GM06990 (cell line): ENCODE results near the gene GLDC.

Experiments used
- DNase-seq: peaks from one replicate; pipeline ENCODE4 v3.0.0-alpha.2; 2011; ENCODE audit not compliant: insufficient read length; ENCODE audit errors: extremely low read depth
- H3K27me3 ChIP-seq: replicated peaks from 2 replicates; pipeline ENCODE4 v1.6.0; 2011; ENCODE audit warnings: low read length; ENCODE audit not compliant: control insufficient read depth, insufficient read depth
- H3K36me3 ChIP-seq: 2 replicates; pipeline ENCODE4 v1.5.1; 2011; ENCODE audit warnings: low read length; ENCODE audit not compliant: control insufficient read depth, insufficient read depth
- H3K4me3 ChIP-seq: replicated peaks from 2 replicates; pipeline ENCODE4 v1.5.1; 2011; ENCODE audit warnings: low read depth, mild to moderate bottlenecking, control low read depth, low read length
- TF ChIP-seq, protein P1 (sequence below): IDR thresholded peaks from 2 replicates; pipeline ENCODE4 v1.5.1; 2011; ENCODE audit warnings: low read length, control low read depth, mild to moderate bottlenecking, inconsistent platforms; ENCODE audit not compliant: insufficient read depth, poor library complexity, severe bottlenecking

GLDC gene

DNA sequence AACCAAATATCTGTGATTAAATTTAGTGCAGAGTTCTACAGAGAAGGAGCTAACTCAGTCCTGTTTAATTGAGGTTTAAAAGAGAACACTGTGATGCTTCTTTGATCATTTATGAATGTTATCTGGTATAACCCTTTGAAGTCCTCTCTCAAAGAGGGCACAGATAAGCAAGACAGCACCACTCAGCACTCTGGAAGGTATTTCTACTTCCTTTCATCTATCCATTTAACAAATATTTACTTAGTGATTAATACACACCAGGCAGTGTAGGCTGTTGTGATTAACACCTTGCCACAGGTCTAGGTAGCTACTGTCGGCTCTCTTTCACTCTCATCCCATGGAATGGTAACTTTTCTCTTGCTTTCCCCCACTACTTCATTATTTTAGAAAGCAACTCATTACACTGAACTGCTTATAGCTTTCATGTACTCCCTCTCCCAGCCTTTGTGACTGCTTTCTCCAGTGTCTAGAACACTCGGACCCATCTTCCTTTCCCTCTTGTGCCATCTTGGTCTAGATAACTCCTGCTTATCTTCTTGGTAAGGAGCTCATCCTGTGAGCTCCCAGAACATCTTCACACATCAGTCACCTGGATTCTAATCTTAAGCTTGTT lies 54.7 kb downstream of the GLDC start:
- Histone ChIP-seq H3K27me3 (no peaks in the 10 kb centered on the region), H3K36me3 (peaks cover 4% of the 10 kb centered on the region), H3K4me3 (no peak overlapping the region)
- TF ChIP-seq, protein P1, sequence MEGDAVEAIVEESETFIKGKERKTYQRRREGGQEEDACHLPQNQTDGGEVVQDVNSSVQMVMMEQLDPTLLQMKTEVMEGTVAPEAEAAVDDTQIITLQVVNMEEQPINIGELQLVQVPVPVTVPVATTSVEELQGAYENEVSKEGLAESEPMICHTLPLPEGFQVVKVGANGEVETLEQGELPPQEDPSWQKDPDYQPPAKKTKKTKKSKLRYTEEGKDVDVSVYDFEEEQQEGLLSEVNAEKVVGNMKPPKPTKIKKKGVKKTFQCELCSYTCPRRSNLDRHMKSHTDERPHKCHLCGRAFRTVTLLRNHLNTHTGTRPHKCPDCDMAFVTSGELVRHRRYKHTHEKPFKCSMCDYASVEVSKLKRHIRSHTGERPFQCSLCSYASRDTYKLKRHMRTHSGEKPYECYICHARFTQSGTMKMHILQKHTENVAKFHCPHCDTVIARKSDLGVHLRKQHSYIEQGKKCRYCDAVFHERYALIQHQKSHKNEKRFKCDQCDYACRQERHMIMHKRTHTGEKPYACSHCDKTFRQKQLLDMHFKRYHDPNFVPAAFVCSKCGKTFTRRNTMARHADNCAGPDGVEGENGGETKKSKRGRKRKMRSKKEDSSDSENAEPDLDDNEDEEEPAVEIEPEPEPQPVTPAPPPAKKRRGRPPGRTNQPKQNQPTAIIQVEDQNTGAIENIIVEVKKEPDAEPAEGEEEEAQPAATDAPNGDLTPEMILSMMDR = no peak
- DNase-seq = no peak

DNA sequence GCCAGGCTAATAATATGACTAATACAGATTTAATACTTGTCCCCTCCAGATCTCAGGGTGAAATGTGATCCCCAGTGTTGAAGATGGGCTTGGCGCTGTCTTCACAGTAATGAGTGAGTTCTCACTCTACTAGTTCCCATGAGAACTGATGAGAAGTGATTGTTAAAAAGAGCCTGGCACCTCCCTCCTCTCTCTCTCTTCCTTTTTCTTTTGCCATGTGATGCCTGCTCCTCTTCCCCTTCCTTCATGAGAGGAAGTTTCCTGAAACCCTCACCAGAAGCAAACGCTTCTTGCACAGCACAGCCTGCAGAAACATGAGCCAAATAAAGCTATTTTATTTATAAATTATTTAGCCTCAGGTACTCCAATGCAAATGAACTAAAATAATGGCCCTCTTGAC lies 55.2 kb downstream of the GLDC start:
- no peaks in the 10 kb centered on the region for H3K27me3 ChIP-seq
- no peak for DNase-seq
- H3K4me3 ChIP-seq = no peak overlapping the region
- H3K36me3 ChIP-seq = peaks cover 4% of the 10 kb centered on the region
- TF ChIP-seq, protein P1 = no peak

DNA sequence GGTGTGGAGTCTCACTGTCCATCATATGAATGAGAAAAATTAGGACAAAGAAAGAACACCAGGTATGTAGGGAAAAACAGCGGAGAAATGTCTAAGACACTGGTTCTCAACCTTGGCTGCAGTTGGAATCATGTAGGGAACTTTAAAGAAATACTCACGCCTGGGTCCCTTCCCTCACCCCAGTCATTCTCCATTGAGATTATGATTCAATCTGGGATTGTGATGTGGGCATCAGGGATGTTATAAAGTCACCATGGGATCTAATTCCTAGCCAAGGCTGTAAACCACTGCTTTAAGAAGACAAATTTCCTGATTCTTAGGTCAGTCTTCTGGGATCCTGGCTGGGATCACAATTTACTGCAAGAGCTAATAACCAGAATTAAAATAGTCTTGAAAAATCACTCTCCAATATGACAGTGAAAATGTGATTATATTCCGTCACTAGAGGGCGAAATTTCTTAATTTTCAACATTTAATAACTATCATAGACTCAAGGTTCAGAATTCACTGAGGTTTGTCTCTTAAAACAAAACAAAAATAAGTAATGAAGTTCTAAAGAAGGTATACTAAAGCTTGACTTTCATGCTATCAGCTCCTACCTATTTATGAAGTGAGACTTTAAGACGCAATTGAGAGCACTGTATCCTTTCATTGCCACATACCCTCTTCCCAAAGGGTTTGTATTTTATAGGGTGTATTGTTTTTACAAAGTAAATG lies 60.5 kb downstream of the GLDC start:
- DNase-seq = peak; percentile 41
- Histone ChIP-seq H3K4me3 (no peak overlapping the region), H3K36me3 (peaks cover 8% of the 10 kb centered on the region), H3K27me3 (no peaks in the 10 kb centered on the region)
- TF ChIP-seq, protein P1 = peak; percentile 26

DNA sequence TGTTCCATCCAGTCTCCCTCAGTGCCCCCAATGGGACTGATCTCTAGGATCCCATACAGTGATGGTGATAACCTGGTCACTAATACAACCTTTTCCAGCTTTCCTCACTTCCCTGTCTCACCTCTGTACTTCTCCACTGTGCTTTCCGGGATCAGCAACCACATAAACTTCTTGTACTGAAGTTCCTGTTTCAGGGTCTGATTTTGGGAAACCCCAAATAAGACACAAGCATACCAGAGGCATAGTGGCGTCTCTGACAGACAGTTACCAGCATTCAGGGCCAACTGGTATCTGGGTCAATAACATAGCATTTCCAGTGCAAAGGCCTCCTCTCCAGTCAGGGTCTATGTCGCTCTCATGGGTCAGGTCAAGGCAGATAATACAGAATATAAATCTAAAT lies 64.3 kb downstream of the GLDC start:
- no peaks in the 10 kb centered on the region for H3K27me3 ChIP-seq
- TF ChIP-seq, protein P1 = no peak
- peaks cover 4% of the 10 kb centered on the region for H3K36me3 ChIP-seq

GRCh38 chr9:6579613-6580012 lies 65.9 kb downstream of the GLDC start:
- TF ChIP-seq, protein P1 = no peak
- no peak overlapping the region for H3K4me3 ChIP-seq
- DNase-seq = no peak
- H3K27me3 ChIP-seq = no peaks in the 10 kb centered on the region
- peaks cover 2% of the 10 kb centered on the region for H3K36me3 ChIP-seq

More for the DNA sequence above, 64.3 kb downstream of the GLDC start:
- H3K4me3 ChIP-seq = no peak overlapping the region
- DNase-seq = no peak
